ENCODE measurements around the gene PRKCH.

Gene PRKCH

DNA sequence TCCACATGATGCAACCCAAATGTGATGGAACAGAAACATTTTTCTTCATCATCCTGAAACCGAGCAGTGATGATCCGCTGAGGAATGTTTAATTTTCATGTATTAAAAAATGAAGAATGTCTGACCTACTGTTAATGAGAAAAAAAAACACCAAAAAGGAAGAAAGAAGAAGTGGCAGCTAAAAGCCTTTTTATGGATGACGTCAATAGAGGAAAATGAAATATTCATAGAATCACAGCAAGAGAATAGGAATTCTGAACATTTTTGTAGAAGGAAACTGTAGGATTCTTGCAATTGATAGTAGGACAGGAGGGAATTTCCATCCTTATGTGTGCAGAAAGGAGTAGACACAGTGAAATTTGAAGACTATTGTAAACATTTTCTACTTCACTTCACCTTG, 112.9 kb downstream of the PRKCH start:
- Histone ChIP-seq H3K36me3 (ENCODE audit: insufficient read depth, low read length) (no peaks in the 10 kb centered on the region), H3K4me3 (ENCODE audit: low read length) (no peak overlapping the region), H3K9me3 (replicated peaks; ENCODE audit: low read length) (no peaks in the 10 kb centered on the region), H3K4me1 (ENCODE audit: control insufficient read depth, insufficient read depth, low read length) (peaks cover 12% of the 10 kb centered on the region), H3K4me2 (ENCODE audit: low read length) (no peak overlapping the region), H3K27me3 (ENCODE audit: control insufficient read depth, insufficient read depth, low read length) (peaks cover 30% of the 10 kb centered on the region), H3K9ac (ENCODE audit: low read depth, low read length) (no peak overlapping the region)

- H3K4me1 ChIP-seq (ENCODE audit: control insufficient read depth, insufficient read depth, low read length): peaks cover 16% of the 10 kb centered on the region
- H3K4me2 ChIP-seq (ENCODE audit: low read length): no peak overlapping the region
- peaks cover 20% of the 10 kb centered on the region for H3K27me3 ChIP-seq (ENCODE audit: control insufficient read depth, insufficient read depth, low read length)
- H3K4me3 ChIP-seq (ENCODE audit: low read length): no peak overlapping the region
- no peaks in the 10 kb centered on the region for H3K9me3 ChIP-seq (replicated peaks; ENCODE audit: low read length)
- H3K36me3 ChIP-seq (ENCODE audit: insufficient read depth, low read length): no peaks in the 10 kb centered on the region
- H3K9ac ChIP-seq (ENCODE audit: low read depth, low read length): no peak overlapping the region
These were observed 114.4 kb downstream of the PRKCH start for GRCh38 chr14:61435563-61436337.

GRCh38 chr14:61437381-61437780, 116.0 kb downstream of the PRKCH start:
- H3K27me3 ChIP-seq (ENCODE audit: control insufficient read depth, insufficient read depth, low read length): peaks cover 6% of the 10 kb centered on the region
- H3K9me3 ChIP-seq (replicated peaks; ENCODE audit: low read length): no peaks in the 10 kb centered on the region
- peaks cover 16% of the 10 kb centered on the region for H3K4me1 ChIP-seq (ENCODE audit: control insufficient read depth, insufficient read depth, low read length)
- H3K4me3 ChIP-seq (ENCODE audit: low read length): no peak overlapping the region
- no peak overlapping the region for H3K9ac ChIP-seq (ENCODE audit: low read depth, low read length)
- no peaks in the 10 kb centered on the region for H3K36me3 ChIP-seq (ENCODE audit: insufficient read depth, low read length)
- H3K4me2 ChIP-seq (ENCODE audit: low read length): no peak overlapping the region

DNA sequence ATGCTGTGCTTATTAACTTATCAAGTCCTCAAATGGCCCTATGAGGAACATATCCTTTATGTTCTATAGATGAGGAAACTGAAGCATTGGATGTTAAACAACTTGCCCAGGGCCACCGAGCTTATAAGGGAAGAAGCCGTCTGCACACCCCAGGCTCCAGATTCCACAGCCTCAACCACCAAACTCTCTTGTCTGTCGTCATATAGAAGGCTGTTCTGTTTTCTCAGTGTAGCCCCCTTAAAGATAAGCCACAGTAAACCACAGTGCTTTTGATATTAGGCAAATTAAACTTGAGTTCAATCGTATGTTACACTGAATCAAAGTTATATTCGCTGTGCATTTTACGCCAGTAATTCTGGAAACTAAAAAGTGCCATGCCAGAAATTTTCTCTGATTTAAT, 116.7 kb downstream of the PRKCH start:
- Histone ChIP-seq H3K9ac (ENCODE audit: low read depth, low read length) (no peak overlapping the region), H3K4me2 (ENCODE audit: low read length) (no peak overlapping the region), H3K27me3 (ENCODE audit: control insufficient read depth, insufficient read depth, low read length) (peaks cover 4% of the 10 kb centered on the region), H3K9me3 (replicated peaks; ENCODE audit: low read length) (no peaks in the 10 kb centered on the region), H3K36me3 (ENCODE audit: insufficient read depth, low read length) (no peaks in the 10 kb centered on the region), H3K4me3 (ENCODE audit: low read length) (no peak overlapping the region), H3K4me1 (ENCODE audit: control insufficient read depth, insufficient read depth, low read length) (peaks cover 16% of the 10 kb centered on the region)

GRCh38 chr14:61438497-61438859, 117.1 kb downstream of the PRKCH start:
- Histone ChIP-seq H3K9me3 (replicated peaks; ENCODE audit: low read length) (no peaks in the 10 kb centered on the region), H3K4me3 (ENCODE audit: low read length) (no peak overlapping the region), H3K36me3 (ENCODE audit: insufficient read depth, low read length) (no peaks in the 10 kb centered on the region), H3K4me1 (ENCODE audit: control insufficient read depth, insufficient read depth, low read length) (peaks cover 14% of the 10 kb centered on the region), H3K4me2 (ENCODE audit: low read length) (peak overlapping the region; percentile 57), H3K9ac (ENCODE audit: low read depth, low read length) (no peak overlapping the region), H3K27me3 (ENCODE audit: control insufficient read depth, insufficient read depth, low read length) (peaks cover 4% of the 10 kb centered on the region)

GRCh38 chr14:61438860-61439765, 117.7 kb downstream of the PRKCH start:
- H3K36me3 ChIP-seq (ENCODE audit: insufficient read depth, low read length): no peaks in the 10 kb centered on the region
- peaks cover 14% of the 10 kb centered on the region for H3K4me1 ChIP-seq (ENCODE audit: control insufficient read depth, insufficient read depth, low read length)
- H3K9me3 ChIP-seq (replicated peaks; ENCODE audit: low read length): no peaks in the 10 kb centered on the region
- H3K9ac ChIP-seq (ENCODE audit: low read depth, low read length): no peak overlapping the region
- H3K27me3 ChIP-seq (ENCODE audit: control insufficient read depth, insufficient read depth, low read length): peaks cover 4% of the 10 kb centered on the region
- H3K4me3 ChIP-seq (ENCODE audit: low read length): peak overlapping the region; percentile 28
- peak overlapping the region; percentile 57 for H3K4me2 ChIP-seq (ENCODE audit: low read length)

DNA sequence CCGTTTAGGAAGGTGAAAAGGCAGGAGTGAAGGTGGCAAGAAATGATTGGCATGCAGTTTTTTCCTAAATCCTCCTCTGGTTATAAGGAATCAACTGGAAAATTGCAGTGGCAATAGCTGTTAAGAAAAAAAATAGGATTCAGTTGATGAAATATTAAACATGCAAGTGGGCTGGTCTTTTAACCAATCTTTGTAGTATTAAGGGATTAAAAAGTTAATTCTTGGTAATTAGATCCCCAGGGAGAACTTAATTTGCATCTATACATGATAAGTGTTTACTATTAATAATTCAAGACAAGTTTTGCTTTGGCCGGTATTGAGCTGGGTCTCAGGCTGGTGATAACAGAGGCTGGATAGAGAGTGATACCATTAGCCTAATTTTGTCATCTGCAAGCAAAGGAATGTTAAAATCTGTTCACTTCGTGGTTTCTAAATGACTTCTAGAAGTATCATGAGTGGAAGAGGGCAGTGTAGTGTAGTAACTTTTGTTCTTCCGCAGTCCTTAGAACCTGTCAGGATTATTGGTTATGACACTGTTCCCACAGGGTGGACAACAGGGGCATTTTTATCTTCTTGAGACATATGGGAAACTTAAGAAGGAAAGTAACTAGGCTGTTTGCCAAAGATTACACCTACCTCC, 118.5 kb downstream of the PRKCH start:
- H3K4me1 ChIP-seq (ENCODE audit: control insufficient read depth, insufficient read depth, low read length): peaks cover 14% of the 10 kb centered on the region
- H3K4me3 ChIP-seq (ENCODE audit: low read length): no peak overlapping the region

DNA sequence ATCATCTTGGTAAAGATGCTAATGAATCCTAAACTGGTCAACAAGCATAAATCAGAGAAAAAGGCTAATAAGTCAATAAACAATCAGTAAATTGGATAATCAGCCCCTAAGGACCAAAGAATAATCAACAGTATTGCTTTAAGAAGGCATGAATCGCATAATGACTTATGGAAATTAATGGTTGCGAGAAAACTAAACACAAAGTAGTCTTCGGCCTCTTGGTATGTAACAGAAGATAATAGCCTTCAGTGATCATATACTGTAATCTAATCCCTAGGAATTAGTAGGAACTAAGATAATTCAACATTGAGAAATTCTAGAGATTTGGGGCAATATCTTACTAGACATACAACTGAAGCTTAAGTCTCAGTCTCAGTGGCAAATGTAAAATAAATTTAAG, 122.1 kb downstream of the PRKCH start:
- no peak overlapping the region for H3K4me3 ChIP-seq (ENCODE audit: low read length)
- no peak overlapping the region for H3K9ac ChIP-seq (ENCODE audit: low read depth, low read length)
- no peaks in the 10 kb centered on the region for H3K36me3 ChIP-seq (ENCODE audit: insufficient read depth, low read length)
- H3K9me3 ChIP-seq (replicated peaks; ENCODE audit: low read length): no peaks in the 10 kb centered on the region
- H3K4me1 ChIP-seq (ENCODE audit: control insufficient read depth, insufficient read depth, low read length): peaks cover 12% of the 10 kb centered on the region
- no peak overlapping the region for H3K4me2 ChIP-seq (ENCODE audit: low read length)
- H3K27me3 ChIP-seq (ENCODE audit: control insufficient read depth, insufficient read depth, low read length): peaks cover 10% of the 10 kb centered on the region

More for the DNA sequence above, 118.5 kb downstream of the PRKCH start:
- Histone ChIP-seq H3K4me2 (ENCODE audit: low read length) (no peak overlapping the region), H3K27me3 (ENCODE audit: control insufficient read depth, insufficient read depth, low read length) (peaks cover 4% of the 10 kb centered on the region), H3K9me3 (replicated peaks; ENCODE audit: low read length) (no peaks in the 10 kb centered on the region), H3K36me3 (ENCODE audit: insufficient read depth, low read length) (no peaks in the 10 kb centered on the region), H3K9ac (ENCODE audit: low read depth, low read length) (no peak overlapping the region)

DNA sequence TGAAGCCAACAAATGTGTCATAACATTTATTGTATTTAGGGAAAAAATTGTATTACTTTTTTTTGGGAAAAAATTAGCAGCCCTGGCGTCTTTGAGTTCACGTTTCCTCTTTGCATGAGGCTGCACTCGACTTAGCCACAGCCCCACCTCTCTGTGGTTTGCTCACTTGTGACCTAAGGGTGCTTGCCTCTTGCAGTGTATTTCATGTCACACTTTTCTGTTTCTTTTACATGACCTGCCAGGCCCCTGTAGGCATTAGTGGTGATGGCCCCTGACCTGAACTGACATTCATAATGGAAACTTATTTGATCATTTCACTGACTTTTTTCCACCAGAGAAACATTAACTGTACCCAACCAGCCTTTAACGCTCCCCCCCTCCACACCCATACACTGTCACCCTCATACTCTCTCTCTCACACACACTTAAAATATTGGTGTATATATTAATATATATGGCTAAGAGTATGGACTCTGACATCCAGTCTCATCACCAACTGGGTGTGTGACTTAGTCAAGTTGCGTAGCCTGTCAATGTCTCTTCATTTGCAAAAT, 122.9 kb downstream of the PRKCH start:
- no peak overlapping the region for H3K4me2 ChIP-seq (ENCODE audit: low read length)
- peaks cover 10% of the 10 kb centered on the region for H3K27me3 ChIP-seq (ENCODE audit: control insufficient read depth, insufficient read depth, low read length)
- H3K4me1 ChIP-seq (ENCODE audit: control insufficient read depth, insufficient read depth, low read length): peaks cover 4% of the 10 kb centered on the region
- no peaks in the 10 kb centered on the region for H3K9me3 ChIP-seq (replicated peaks; ENCODE audit: low read length)
- no peak overlapping the region for H3K4me3 ChIP-seq (ENCODE audit: low read length)
- no peak overlapping the region for H3K9ac ChIP-seq (ENCODE audit: low read depth, low read length)
- no peaks in the 10 kb centered on the region for H3K36me3 ChIP-seq (ENCODE audit: insufficient read depth, low read length)

- H3K4me2 ChIP-seq (ENCODE audit: low read length): no peak overlapping the region
- H3K27me3 ChIP-seq (ENCODE audit: control insufficient read depth, insufficient read depth, low read length): peaks cover 20% of the 10 kb centered on the region
- H3K9ac ChIP-seq (ENCODE audit: low read depth, low read length): no peak overlapping the region
- no peaks in the 10 kb centered on the region for H3K9me3 ChIP-seq (replicated peaks; ENCODE audit: low read length)
- no peak overlapping the region for H3K4me3 ChIP-seq (ENCODE audit: low read length)
- H3K36me3 ChIP-seq (ENCODE audit: insufficient read depth, low read length): no peaks in the 10 kb centered on the region
- no peaks in the 10 kb centered on the region for H3K4me1 ChIP-seq (ENCODE audit: control insufficient read depth, insufficient read depth, low read length)
These were observed 130.1 kb downstream of the PRKCH start for GRCh38 chr14:61451491-61451890.

DNA sequence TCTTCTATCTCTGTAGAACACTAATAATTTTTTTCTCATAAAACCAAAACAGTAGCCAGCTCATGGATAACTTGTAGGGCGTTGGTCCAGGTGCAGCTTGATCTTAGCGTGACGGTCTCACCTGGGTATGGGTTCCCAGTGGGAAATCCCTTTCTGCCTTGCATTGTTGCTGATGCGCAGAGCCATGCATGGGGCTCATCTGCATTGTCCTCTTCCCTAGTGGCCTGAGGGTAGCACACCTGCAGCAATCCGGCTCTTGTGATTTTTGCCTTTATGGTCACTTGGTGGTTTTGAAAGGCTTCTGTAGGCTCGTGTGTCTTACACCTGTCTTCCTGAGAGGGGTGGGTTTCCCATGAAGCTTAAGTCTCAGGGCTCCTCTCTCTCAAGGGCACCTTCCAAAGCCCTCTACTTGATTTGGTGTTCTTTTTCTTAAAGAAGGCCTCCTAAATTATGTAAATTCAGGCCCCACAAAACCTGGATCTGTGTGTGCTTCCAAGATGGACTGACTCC, 130.6 kb downstream of the PRKCH start:
- Histone ChIP-seq H3K4me3 (ENCODE audit: low read length) (no peak overlapping the region), H3K9ac (ENCODE audit: low read depth, low read length) (no peak overlapping the region), H3K9me3 (replicated peaks; ENCODE audit: low read length) (no peaks in the 10 kb centered on the region), H3K27me3 (ENCODE audit: control insufficient read depth, insufficient read depth, low read length) (peaks cover 19% of the 10 kb centered on the region), H3K4me2 (ENCODE audit: low read length) (no peak overlapping the region), H3K36me3 (ENCODE audit: insufficient read depth, low read length) (no peaks in the 10 kb centered on the region), H3K4me1 (ENCODE audit: control insufficient read depth, insufficient read depth, low read length) (no peaks in the 10 kb centered on the region)

Measured in skeletal muscle satellite cell (primary cell).